Endothelial cell of umbilical vein (primary cell): ENCODE results near the gene RNF126. TPM values are rescaled to one million over a fixed set of nuclear protein-coding genes. Genes with fewer than 3 reads are reported as not detected.

Experiments
- BruUV-seq: library from RNA; stranded (reverse); fragments of 400-500 nt; replicated peaks from 2 replicates; lab custom pipeline; 2021; lab: Mats Ljungman, UMichigan
- CTCF ChIA-PET: fragments of 300-600, 350-600 bp; sonication (Branson Sonifier 250); formaldehyde crosslinking; loops from one replicate; lab custom pipeline; 2021; ENCODE audit warnings: antibody characterized with exemption, inconsistent platforms; lab: Charles Lee
- POLR2A ChIA-PET: fragments of 300-600, 350-600 bp; sonication (Branson Sonifier 250); formaldehyde crosslinking; loops from one replicate; lab custom pipeline; 2021; ENCODE audit warnings: antibody characterized with exemption, inconsistent platforms; lab: Charles Lee
- DNase-seq: peaks from one replicate; pipeline ENCODE4 v3.0.0-alpha.2; 2011; ENCODE audit warnings: low read depth, low spot score
- FAIRE-seq: peaks from 2 replicates; lab custom pipeline; 2011; peaks lifted over from hg19 to GRCh38; lab: Jason Lieb, UNC
- H2AFZ ChIP-seq: 2 replicates; pipeline ENCODE4 v1.6.0; 2012; ENCODE audit warnings: low read depth, low read length, control low read depth, inconsistent platforms
- H3K27ac ChIP-seq: 2 replicates; pipeline ENCODE4 v1.5.1; 2011; ENCODE audit warnings: low read depth, mild to moderate bottlenecking, control low read depth, low read length, moderate library complexity; ENCODE audit not compliant: insufficient read depth
- H3K27me3 ChIP-seq, 2 experiments: 2 replicates each; pipeline versions ENCODE4 v1.6.0 to v1.6.1; 2011; ENCODE audit warnings: low read length in 2 of 2, mixed read lengths in 1 of 2; ENCODE audit not compliant: control insufficient read depth in 2 of 2, insufficient read depth in 2 of 2
- H3K36me3 ChIP-seq, 2 experiments: 2 replicates in 1 of 2; 3 replicates in 1 of 2; pipeline ENCODE4 v1.5.1; 2011; ENCODE audit warnings: low read length in 2 of 2, mild to moderate bottlenecking in 1 of 2, moderate library complexity in 1 of 2; ENCODE audit not compliant: control insufficient read depth in 2 of 2, insufficient read depth in 2 of 2; ENCODE audit errors: extremely low read depth in 1 of 2
- H3K4me1 ChIP-seq: 3 replicates; pipeline ENCODE4 v1.5.1; 2011; ENCODE audit warnings: mild to moderate bottlenecking, low read length; ENCODE audit not compliant: control insufficient read depth, insufficient read depth; ENCODE audit errors: extremely low read depth
- H3K4me2 ChIP-seq: 2 replicates; pipeline ENCODE4 v1.6.1; 2011; ENCODE audit warnings: low read length, control low read depth, mixed read lengths; ENCODE audit not compliant: insufficient read depth
- H3K4me3 ChIP-seq, 3 experiments: fragments of 200-600 bp in 1 of 3; sonication (generic), shearing (Covaris generic) in 1 of 3; replicated peaks in 1 of 3; 2 replicates each; pipeline ENCODE4 v1.5.1; 2011 to 2016; ENCODE audit warnings: control low read depth in 3 of 3, low read length in 3 of 3, mild to moderate bottlenecking in 2 of 3, inconsistent platforms in 1 of 3, low read depth in 1 of 3, moderate library complexity in 1 of 3; ENCODE audit not compliant: insufficient read depth in 1 of 3
- H3K79me2 ChIP-seq: 2 replicates; pipeline ENCODE4 v1.6.0; 2012; ENCODE audit warnings: low read length, inconsistent platforms; ENCODE audit not compliant: control insufficient read depth, insufficient read depth
- H3K9ac ChIP-seq: replicated peaks from 2 replicates; pipeline ENCODE3; 2011; ENCODE audit warnings: low read length, control low read depth; ENCODE audit not compliant: insufficient read depth; ENCODE audit errors: extremely low read depth
- H3K9me1 ChIP-seq: replicated peaks from 3 replicates; pipeline ENCODE4 v1.6.0; 2011; ENCODE audit warnings: mild to moderate bottlenecking, low read length; ENCODE audit not compliant: control insufficient read depth, insufficient read depth; ENCODE audit errors: extremely low read depth
- H3K9me3 ChIP-seq: replicated peaks from 2 replicates; pipeline ENCODE4 v1.5.1; 2012; ENCODE audit warnings: low read length, inconsistent platforms; ENCODE audit not compliant: control insufficient read depth, insufficient read depth
- H4K20me1 ChIP-seq: replicated peaks from 2 replicates; pipeline ENCODE3; 2011; ENCODE audit warnings: mild to moderate bottlenecking, low read length; ENCODE audit not compliant: control insufficient read depth, insufficient read depth; ENCODE audit errors: extremely low read depth
- EZH2 ChIP-seq: IDR thresholded peaks from 2 replicates; pipeline ENCODE4 v1.6.1; 2012; ENCODE audit warnings: borderline replicate concordance, low read depth, mild to moderate bottlenecking, moderate library complexity, low read length, inconsistent platforms; ENCODE audit not compliant: severe bottlenecking
- FOS ChIP-seq: IDR thresholded peaks from 2 replicates; pipeline ENCODE4 v1.6.1; 2011; ENCODE audit warnings: mild to moderate bottlenecking, low read length, moderate library complexity, borderline replicate concordance; ENCODE audit not compliant: insufficient read depth
- GATA2 ChIP-seq: IDR thresholded peaks from 2 replicates; pipeline ENCODE4 v1.7.0; 2011; ENCODE audit warnings: low read depth, mild to moderate bottlenecking, moderate library complexity, mixed read lengths, low read length; ENCODE audit not compliant: insufficient read length, insufficient read depth
- MYC ChIP-seq: IDR thresholded peaks from one replicate; pipeline ENCODE4 v1.6.1; 2011; ENCODE audit warnings: mild to moderate bottlenecking, low read depth, low read length
- POLR2A ChIP-seq: IDR thresholded peaks from 2 replicates; pipeline ENCODE4 v1.6.1; 2012; ENCODE audit warnings: low read depth, mild to moderate bottlenecking, control low read depth, low read length
- POLR2AphosphoS5 ChIP-seq: IDR thresholded peaks from 2 replicates; pipeline ENCODE4 v1.6.1; 2012; ENCODE audit warnings: low read depth, mild to moderate bottlenecking, control low read depth, low read length, moderate library complexity; ENCODE audit not compliant: insufficient read depth
- dilution Hi-C: fragments of 300-500 bp; cut with MboI; formaldehyde crosslinking; loops from one replicate; pipeline ENCODE4 v1.15.0; 2019; ENCODE audit warnings: low sequenced_read_pairs; ENCODE audit not compliant: extremely low pct_ligation_motif_present
- intact Hi-C: fragments of 100-400 bp; cut with micrococcal nuclease; formaldehyde crosslinking; loops from one replicate; pipeline ENCODE4 v1.10.0; 2022
- polyA plus RNA-seq, 4 experiments: library from polyadenylated mRNA; depleted of rRNA in 3 of 4; stranded (reverse) in 3 of 4; unstranded in 1 of 4; fragments of >200 nt; gene quantifications; 2 replicates each; pipeline versions ENCODE4 v1.2.1 to v1.2.3, GENCODE V29; 2011 to 2012; ENCODE audit warnings: missing spikeins in 1 of 4
- total RNA-seq: library from RNA; stranded (reverse); gene quantifications from 2 replicates; pipeline ENCODE4 v1.2.3, GENCODE V29; 2021
- TF ChIP-seq, protein P1 (sequence below), 2 donors: IDR thresholded peaks; 1 replicate in 1 of 2; 2 replicates in 1 of 2; pipeline ENCODE4 v1.5.1; 2011; ENCODE audit warnings: low read length in 2 of 2, mild to moderate bottlenecking in 2 of 2, moderate library complexity in 2 of 2, control low read depth in 1 of 2, inconsistent platforms in 1 of 2, low read depth in 1 of 2; ENCODE audit not compliant: insufficient read depth in 1 of 2; ENCODE audit errors: extremely low read depth in 1 of 2
- TF ChIP-seq, protein P2 (sequence below): IDR thresholded peaks from 2 replicates; pipeline ENCODE4 v1.6.1; 2011; ENCODE audit not compliant: insufficient read depth, insufficient read length

The RNF126 gene
- total and polyA plus RNA-seq, 2 donors (not counting 3 experiments of a cell fraction or from before 2014, with no cell fraction given): 19.2 to 61.3 TPM

- dilution Hi-C loops: no loop called here
- CTCF ChIA-PET: interaction anchor here (0.9 to 1.4 kb wide), 4 partner anchors 18 to 101 kb away, joined by 3 to 4 read pairs (median 3); no protein-coding TSS in a partner anchor
Observed at GRCh38 chr19:633068-633785, 29.8 kb downstream of the RNF126 start, which contains the start of gene POLRMT. Gene POLRMT, minus strand, starts transcription at chr19:633537. Its CDS starts 25 bp downstream, at chr19:633512.

More at GRCh38 chr19:633068-633785, 29.8 kb downstream of the RNF126 start, which contains the start of gene POLRMT:
- Histone ChIP-seq H3K9ac (peak within 1 kb of the TSS; percentile 74), H3K4me2 (peak within 1 kb of the TSS; percentile 93), H3K79me2 (peaks cover 13% of the 10 kb centered on the region), H3K27me3 (no peaks in the 10 kb centered on the region), H3K4me1 (peaks cover 16% of the 10 kb centered on the region), H3K9me3 (no peaks in the 10 kb centered on the region), H2AFZ (peak within 1 kb of the TSS; percentile 91), H3K4me3 (peak within 1 kb of the TSS; percentile 70 to 88 (median 85)), H3K9me1 (no peaks in the 10 kb centered on the region), H3K36me3 (peaks cover 0 to under 1% of the 10 kb centered on the region in 2 experiments), H3K27ac (peak within 1 kb of the TSS; percentile 48), H4K20me1 (no peaks in the 10 kb centered on the region)
- POLR2A ChIA-PET: interaction anchor here (0.7 kb wide), 1 partner anchor 102 kb away, joined by 3 read pairs; no protein-coding TSS in a partner anchor
- TF ChIP-seq, protein P1, sequence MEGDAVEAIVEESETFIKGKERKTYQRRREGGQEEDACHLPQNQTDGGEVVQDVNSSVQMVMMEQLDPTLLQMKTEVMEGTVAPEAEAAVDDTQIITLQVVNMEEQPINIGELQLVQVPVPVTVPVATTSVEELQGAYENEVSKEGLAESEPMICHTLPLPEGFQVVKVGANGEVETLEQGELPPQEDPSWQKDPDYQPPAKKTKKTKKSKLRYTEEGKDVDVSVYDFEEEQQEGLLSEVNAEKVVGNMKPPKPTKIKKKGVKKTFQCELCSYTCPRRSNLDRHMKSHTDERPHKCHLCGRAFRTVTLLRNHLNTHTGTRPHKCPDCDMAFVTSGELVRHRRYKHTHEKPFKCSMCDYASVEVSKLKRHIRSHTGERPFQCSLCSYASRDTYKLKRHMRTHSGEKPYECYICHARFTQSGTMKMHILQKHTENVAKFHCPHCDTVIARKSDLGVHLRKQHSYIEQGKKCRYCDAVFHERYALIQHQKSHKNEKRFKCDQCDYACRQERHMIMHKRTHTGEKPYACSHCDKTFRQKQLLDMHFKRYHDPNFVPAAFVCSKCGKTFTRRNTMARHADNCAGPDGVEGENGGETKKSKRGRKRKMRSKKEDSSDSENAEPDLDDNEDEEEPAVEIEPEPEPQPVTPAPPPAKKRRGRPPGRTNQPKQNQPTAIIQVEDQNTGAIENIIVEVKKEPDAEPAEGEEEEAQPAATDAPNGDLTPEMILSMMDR (IDR thresholded peaks at IDR 0.05; ENCODE audit: extremely low read depth in 1 of 2, insufficient read depth in 1 of 2, low read depth in 1 of 2, low read length in 2 of 2): peak in 1 of 2 donors; percentile 13
- TF ChIP-seq GATA2 (no peak), EZH2 (no peak), POLR2A (peak; percentile 58), POLR2AphosphoS5 (peak; percentile 70), MYC (no peak), FOS (no peak)
- TF ChIP-seq, protein P2, sequence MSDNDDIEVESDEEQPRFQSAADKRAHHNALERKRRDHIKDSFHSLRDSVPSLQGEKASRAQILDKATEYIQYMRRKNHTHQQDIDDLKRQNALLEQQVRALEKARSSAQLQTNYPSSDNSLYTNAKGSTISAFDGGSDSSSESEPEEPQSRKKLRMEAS: peak; percentile 73
- DNase-seq: peak; percentile 98
- BruUV-seq: TSS peak; percentile 36
- intact Hi-C loops: loop anchor here (1.0 to 2.0 kb wide), 2 partner anchors 44 to 102 kb away; partner anchors contain the start of genes CDC34 and HCN2
- FAIRE-seq: peak; percentile 99
